Dendritic cell treated with granulocyte-macrophage colony-stimulating factor and Interleukin-4, amounts not matched to agents 40 ng/mL and 50 ng/mL, for 4 days (primary cell): Measurements from ENCODE around the gene CHPF.

Source experiments
- H3K27ac Mint-ChIP-seq: one replicate; pipeline ENCODE4 v1.8.0; 2022; ENCODE audit warnings: mild to moderate bottlenecking, mixed read lengths
- H3K27me3 Mint-ChIP-seq: one replicate; pipeline ENCODE4 v1.8.0; 2022; ENCODE audit warnings: mild to moderate bottlenecking, mixed read lengths
- H3K36me3 Mint-ChIP-seq: one replicate; pipeline ENCODE4 v1.8.0; 2022; ENCODE audit warnings: low read depth, mixed read lengths
- H3K4me1 Mint-ChIP-seq: one replicate; pipeline ENCODE4 v1.8.0; 2022; ENCODE audit warnings: low read depth, mixed read lengths
- H3K4me3 Mint-ChIP-seq: one replicate; pipeline ENCODE4 v1.8.0; 2022; ENCODE audit warnings: mild to moderate bottlenecking, moderate library complexity, mixed read lengths
- H3K9me3 Mint-ChIP-seq: one replicate; pipeline ENCODE4 v1.8.0; 2022; ENCODE audit warnings: mixed read lengths
- intact Hi-C: fragments of 100-400 bp; cut with micrococcal nuclease; formaldehyde crosslinking; loops from one replicate; pipeline ENCODE4 v1.15.0; 2022

The CHPF gene

GRCh38 chr2:219561179-219562048, 17.8 kb upstream of the CHPF start:
- no peak overlapping the region for H3K27ac Mint-ChIP-seq
- H3K4me1 Mint-ChIP-seq = no peaks in the 10 kb centered on the region
- H3K4me3 Mint-ChIP-seq = no peak overlapping the region
- no peaks in the 10 kb centered on the region for H3K9me3 Mint-ChIP-seq
- H3K36me3 Mint-ChIP-seq = no peaks in the 10 kb centered on the region
- no peaks in the 10 kb centered on the region for H3K27me3 Mint-ChIP-seq
- intact Hi-C loops = no loop called here

- intact Hi-C loops = no loop called here
Measured at GRCh38 chr2:219560893-219561178, 17.2 kb upstream of the CHPF start.

GRCh38 chr2:219560037-219560892, 16.7 kb upstream of the CHPF start:
- intact Hi-C loops = no loop called here
- Mint-ChIP-seq H3K27ac (no peak overlapping the region), H3K4me3 (no peak overlapping the region), H3K9me3 (no peaks in the 10 kb centered on the region), H3K4me1 (no peaks in the 10 kb centered on the region), H3K36me3 (no peaks in the 10 kb centered on the region), H3K27me3 (no peaks in the 10 kb centered on the region)

More at GRCh38 chr2:219560893-219561178, 17.2 kb upstream of the CHPF start:
- Mint-ChIP-seq H3K27ac (no peak overlapping the region), H3K4me1 (no peaks in the 10 kb centered on the region), H3K4me3 (no peak overlapping the region), H3K36me3 (no peaks in the 10 kb centered on the region), H3K9me3 (no peaks in the 10 kb centered on the region), H3K27me3 (no peaks in the 10 kb centered on the region)

GRCh38 chr2:219559156-219559915, 15.7 kb upstream of the CHPF start:
- no peaks in the 10 kb centered on the region for H3K36me3 Mint-ChIP-seq
- H3K27ac Mint-ChIP-seq = no peak overlapping the region
- H3K9me3 Mint-ChIP-seq = no peaks in the 10 kb centered on the region
- H3K4me1 Mint-ChIP-seq = no peaks in the 10 kb centered on the region
- intact Hi-C loops = no loop called here
- H3K27me3 Mint-ChIP-seq = peaks cover 5% of the 10 kb centered on the region
- H3K4me3 Mint-ChIP-seq = no peak overlapping the region

- H3K9me3 Mint-ChIP-seq = no peaks in the 10 kb centered on the region
- intact Hi-C loops = no loop called here
- H3K4me1 Mint-ChIP-seq = no peaks in the 10 kb centered on the region
- no peak overlapping the region for H3K4me3 Mint-ChIP-seq
- H3K27ac Mint-ChIP-seq = no peak overlapping the region
- H3K27me3 Mint-ChIP-seq = peaks cover 18% of the 10 kb centered on the region
- no peaks in the 10 kb centered on the region for H3K36me3 Mint-ChIP-seq
Measured at GRCh38 chr2:219557791-219558785, 14.5 kb upstream of the CHPF start.

GRCh38 chr2:219557320-219557719, 13.7 kb upstream of the CHPF start:
- Mint-ChIP-seq H3K9me3 (no peaks in the 10 kb centered on the region), H3K4me1 (no peaks in the 10 kb centered on the region), H3K36me3 (no peaks in the 10 kb centered on the region), H3K4me3 (no peak overlapping the region), H3K27ac (no peak overlapping the region), H3K27me3 (peaks cover 25% of the 10 kb centered on the region)
- intact Hi-C loops = no loop called here

- peaks cover 34% of the 10 kb centered on the region for H3K27me3 Mint-ChIP-seq
- H3K4me3 Mint-ChIP-seq = no peak overlapping the region
- intact Hi-C loops = no loop called here
Measured at GRCh38 chr2:219556413-219556812, 12.8 kb upstream of the CHPF start.

GRCh38 chr2:219555956-219556355, 12.3 kb upstream of the CHPF start:
- H3K4me3 Mint-ChIP-seq = no peak overlapping the region
- H3K9me3 Mint-ChIP-seq = no peaks in the 10 kb centered on the region
- intact Hi-C loops = no loop called here
- no peaks in the 10 kb centered on the region for H3K36me3 Mint-ChIP-seq
- H3K27me3 Mint-ChIP-seq = peaks cover 38% of the 10 kb centered on the region
- H3K4me1 Mint-ChIP-seq = peaks cover 8% of the 10 kb centered on the region
- no peak overlapping the region for H3K27ac Mint-ChIP-seq

More at GRCh38 chr2:219556413-219556812, 12.8 kb upstream of the CHPF start:
- Mint-ChIP-seq H3K9me3 (no peaks in the 10 kb centered on the region), H3K4me1 (peaks cover 8% of the 10 kb centered on the region), H3K27ac (no peak overlapping the region), H3K36me3 (no peaks in the 10 kb centered on the region)

GRCh38 chr2:219554350-219554749, 10.7 kb upstream of the CHPF start:
- Mint-ChIP-seq H3K27ac (no peak overlapping the region), H3K36me3 (no peaks in the 10 kb centered on the region)
- intact Hi-C loops = no loop called here

GRCh38 chr2:219553463-219553963, 9.9 kb upstream of the CHPF start:
- H3K36me3 Mint-ChIP-seq = no peaks in the 10 kb centered on the region
- intact Hi-C loops = no loop called here
- peaks cover 8% of the 10 kb centered on the region for H3K4me1 Mint-ChIP-seq
- no peaks in the 10 kb centered on the region for H3K9me3 Mint-ChIP-seq
- peaks cover 63% of the 10 kb centered on the region for H3K27me3 Mint-ChIP-seq
- H3K4me3 Mint-ChIP-seq = no peak overlapping the region
- no peak overlapping the region for H3K27ac Mint-ChIP-seq

More at GRCh38 chr2:219554350-219554749, 10.7 kb upstream of the CHPF start:
- no peak overlapping the region for H3K4me3 Mint-ChIP-seq
- H3K9me3 Mint-ChIP-seq = no peaks in the 10 kb centered on the region
- H3K4me1 Mint-ChIP-seq = peaks cover 8% of the 10 kb centered on the region
- H3K27me3 Mint-ChIP-seq = peaks cover 54% of the 10 kb centered on the region

GRCh38 chr2:219553168-219553417, 9.5 kb upstream of the CHPF start:
- H3K27ac Mint-ChIP-seq = no peak overlapping the region
- H3K4me3 Mint-ChIP-seq = no peak overlapping the region
- intact Hi-C loops = no loop called here
- H3K27me3 Mint-ChIP-seq = peaks cover 66% of the 10 kb centered on the region
- H3K36me3 Mint-ChIP-seq = no peaks in the 10 kb centered on the region
- peaks cover 8% of the 10 kb centered on the region for H3K4me1 Mint-ChIP-seq
- no peaks in the 10 kb centered on the region for H3K9me3 Mint-ChIP-seq

GRCh38 chr2:219552382-219553167, 9.0 kb upstream of the CHPF start:
- H3K4me1 Mint-ChIP-seq = peaks cover 8% of the 10 kb centered on the region
- no peak overlapping the region for H3K27ac Mint-ChIP-seq
- peak overlapping the region; percentile 70 for H3K4me3 Mint-ChIP-seq
- no peaks in the 10 kb centered on the region for H3K36me3 Mint-ChIP-seq
- H3K27me3 Mint-ChIP-seq = peaks cover 67% of the 10 kb centered on the region
- no peaks in the 10 kb centered on the region for H3K9me3 Mint-ChIP-seq
- intact Hi-C loops = no loop called here
